ENCODE measurements around the gene PRKAG1.

PRKAG1 gene

DNA sequence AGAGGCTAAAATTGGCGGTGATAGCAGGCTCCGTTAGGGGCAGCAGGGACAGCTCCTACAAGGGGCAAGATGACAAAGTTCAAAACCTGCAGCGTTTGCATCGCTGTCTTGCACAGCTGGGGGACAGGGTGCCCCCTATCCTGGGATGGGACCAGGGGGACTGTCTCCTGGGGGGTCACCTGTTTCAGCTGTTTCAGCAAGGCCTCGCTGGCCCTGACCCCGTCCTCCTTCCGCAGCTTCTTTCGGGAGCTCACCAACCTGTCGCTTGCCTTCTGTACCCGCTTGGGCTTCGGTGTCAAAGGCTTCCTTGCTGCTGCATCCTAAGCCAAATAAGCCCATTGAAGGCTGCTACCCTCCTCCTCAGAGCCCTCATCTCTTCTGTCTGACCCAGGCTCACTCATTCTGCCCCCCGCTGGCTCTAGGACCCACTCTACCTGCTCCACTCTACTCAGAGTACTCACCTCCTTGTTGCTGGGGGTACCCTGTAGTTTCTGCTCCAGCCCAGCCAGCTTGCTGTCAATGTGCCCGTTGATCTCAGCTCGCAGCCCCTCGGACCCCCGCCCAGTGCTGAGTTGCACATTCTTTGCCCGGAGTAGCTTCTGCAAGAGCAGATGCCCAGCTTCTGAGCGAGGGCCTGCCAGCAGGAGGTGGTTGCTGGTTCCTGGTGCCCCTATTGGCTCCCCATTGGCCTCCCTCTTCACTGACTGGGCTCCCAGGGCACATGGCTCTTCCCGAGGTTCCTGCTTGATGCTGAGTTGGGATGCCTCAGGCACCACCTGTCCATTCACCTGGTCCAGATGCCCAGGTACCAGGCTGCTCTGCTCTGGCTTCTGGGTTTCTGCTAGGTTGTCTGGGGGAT, 12.4 kb upstream of the PRKAG1 start:
- no peak for DNase-seq

GRCh38 chr12:49030119-49030518, 11.5 kb upstream of the PRKAG1 start:
- DNase-seq: no peak

GRCh38 chr12:49028666-49029275, 10.2 kb upstream of the PRKAG1 start:
- DNase-seq: no peak

- no peak for DNase-seq
Observed at GRCh38 chr12:49027846-49028555, 9.4 kb upstream of the PRKAG1 start.

- DNase-seq: no peak
Observed at GRCh38 chr12:49026678-49027480, 8.3 kb upstream of the PRKAG1 start.

DNA sequence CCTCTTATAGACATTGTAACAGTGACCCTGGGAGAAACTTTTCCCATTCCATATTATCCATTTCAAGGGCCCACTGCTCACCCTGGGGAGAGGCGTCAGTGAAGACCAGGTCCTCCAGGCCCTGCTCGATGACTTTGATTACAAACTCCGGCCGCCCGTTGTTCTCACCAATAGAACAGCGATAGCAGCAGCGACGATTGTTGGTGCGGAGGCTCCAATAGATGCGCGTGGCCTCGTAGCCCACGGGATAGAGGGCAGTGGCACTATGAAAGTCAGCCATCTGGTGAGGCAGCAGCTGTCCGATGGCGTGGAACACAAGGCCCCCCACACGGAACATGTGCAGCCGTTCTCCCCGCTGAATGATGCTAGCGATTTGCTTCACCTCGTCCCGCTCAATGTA, 7.5 kb upstream of the PRKAG1 start:
- no peak for DNase-seq

DNA sequence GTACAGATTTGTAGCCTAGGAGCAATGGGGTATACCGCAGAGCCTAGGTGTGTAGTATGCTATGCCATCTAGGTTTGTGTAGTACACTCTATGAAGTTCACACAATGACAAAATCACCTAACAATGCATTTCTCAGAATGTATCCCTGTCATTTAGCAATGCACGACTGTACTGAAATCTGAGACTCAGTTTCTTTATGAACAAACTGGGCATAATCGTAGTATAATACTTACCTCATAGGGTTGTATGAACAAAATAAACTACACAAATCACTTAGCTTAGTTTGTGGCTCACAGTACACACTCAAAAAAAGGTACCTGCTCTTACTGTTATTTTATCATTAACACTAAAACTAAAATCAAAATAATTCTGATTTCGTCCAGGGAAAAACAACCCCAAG, 6.9 kb upstream of the PRKAG1 start:
- no peak for DNase-seq

DNA sequence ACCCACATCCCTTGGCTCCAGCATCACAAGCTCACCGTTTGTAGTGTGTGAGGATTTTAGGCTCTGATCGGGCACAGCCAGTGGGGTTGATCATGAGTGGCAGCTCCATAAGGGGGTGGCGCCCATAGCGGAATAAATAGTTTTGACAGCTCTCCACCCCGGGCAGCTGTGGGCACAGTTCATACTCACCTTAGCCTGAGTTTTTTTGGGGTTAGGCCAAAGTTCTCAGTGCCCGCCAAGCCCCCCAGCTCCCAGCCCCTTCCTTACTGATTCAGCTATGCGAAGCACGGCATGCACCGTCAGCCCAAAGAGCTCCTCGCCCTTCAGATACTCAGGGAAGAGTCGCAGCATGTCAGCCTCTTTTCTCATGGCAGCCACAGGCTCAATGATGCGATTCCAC, 6.0 kb upstream of the PRKAG1 start:
- no peak for DNase-seq

GRCh38 chr12:49023812-49024211, 5.2 kb upstream of the PRKAG1 start:
- DNase-seq: no peak

DNA sequence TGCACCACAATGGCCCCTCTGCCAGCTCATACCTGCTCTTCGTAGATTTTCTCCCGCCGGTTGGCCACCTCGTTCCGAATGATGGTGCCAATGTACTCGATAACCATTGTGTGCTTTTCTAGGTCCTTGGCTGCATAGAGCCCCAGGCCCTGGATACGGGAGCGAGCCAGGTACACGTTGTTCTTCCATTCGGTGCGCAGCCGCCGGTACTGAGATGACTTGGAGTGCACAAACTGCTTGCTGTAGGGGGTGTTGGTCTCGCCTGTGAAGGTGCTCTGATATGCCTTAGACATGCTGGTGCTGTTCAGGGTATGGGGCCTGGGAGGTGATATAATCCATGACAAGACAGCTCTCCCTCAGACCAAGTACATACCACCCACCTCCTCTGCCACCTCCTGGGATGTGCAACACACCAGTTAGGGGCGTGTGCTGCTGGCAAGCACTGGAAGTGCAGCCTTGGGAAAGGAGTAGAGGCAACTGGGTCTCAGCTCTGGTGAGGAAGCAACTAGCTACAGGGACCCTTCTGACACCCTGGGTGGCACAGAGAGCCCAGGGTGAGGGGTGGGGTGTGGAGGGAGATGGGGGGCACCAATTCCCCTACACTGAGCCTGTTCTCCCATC, 4.1 kb upstream of the PRKAG1 start:
- no peak for DNase-seq

- DNase-seq: no peak
Observed at GRCh38 chr12:49021292-49021915, 2.8 kb upstream of the PRKAG1 start.

GRCh38 chr12:49020441-49020840, 1.9 kb upstream of the PRKAG1 start:
- DNase-seq: no peak

GRCh38 chr12:49019443-49020324, 1.1 kb upstream of the PRKAG1 start:
- no peak for DNase-seq

DNA sequence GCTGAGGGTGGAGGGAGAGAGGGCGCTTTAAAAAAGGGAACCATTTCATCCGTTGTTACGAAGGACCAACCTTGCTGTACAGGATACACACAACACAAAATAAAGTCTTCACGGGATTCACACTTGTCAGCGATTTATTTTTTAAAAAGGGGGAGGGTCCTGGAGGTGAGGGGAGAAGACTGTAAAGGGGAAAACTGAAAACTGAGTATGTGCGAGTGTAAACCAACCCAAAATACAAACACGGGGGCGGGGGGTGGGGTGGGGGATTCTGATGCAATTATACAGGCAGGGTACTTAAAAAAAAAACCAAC, 499 bp upstream of the PRKAG1 start:
- DNase-seq: no peak

DNA sequence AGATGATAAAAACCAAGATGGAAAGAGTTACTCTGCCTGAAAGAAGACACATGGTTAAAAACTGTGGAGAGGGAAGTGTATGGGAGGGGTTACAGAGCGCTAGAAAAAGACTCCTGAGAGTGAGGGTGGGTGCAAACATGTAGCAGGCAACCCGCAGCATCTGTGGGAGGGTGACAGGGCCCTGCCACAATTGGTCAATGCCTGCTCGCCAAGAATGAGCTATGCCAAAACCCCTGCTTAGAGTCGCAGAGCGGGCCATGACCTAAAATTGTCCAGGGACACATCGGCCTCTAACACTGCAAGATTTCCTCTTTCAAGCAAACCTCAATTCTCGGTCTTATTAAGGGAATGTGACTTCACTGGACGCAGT, 700 bp downstream of the PRKAG1 start:
- DNase-seq: no peak

GRCh38 chr12:49015196-49015595, 3.4 kb downstream of the PRKAG1 start:
- no peak for DNase-seq

DNA sequence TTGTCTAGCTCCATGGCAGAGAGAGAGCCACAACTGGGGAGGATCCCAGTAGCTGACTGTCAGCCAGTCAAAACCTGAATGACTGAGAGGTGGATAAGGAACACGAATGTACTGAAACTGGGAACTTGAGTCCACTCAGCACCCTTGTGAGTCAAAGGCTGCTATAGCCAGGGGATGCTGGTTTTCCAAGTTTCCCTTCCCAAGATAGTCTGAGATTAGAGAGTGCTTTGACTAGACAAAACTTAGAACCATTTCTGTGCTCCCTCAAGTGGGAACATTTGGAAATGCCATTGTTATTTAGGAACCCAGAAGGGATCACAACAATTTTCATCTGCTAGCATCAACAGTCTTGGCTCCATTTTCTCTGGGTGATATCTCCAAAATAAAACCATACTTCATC, 4.0 kb downstream of the PRKAG1 start:
- DNase-seq: no peak

DNA sequence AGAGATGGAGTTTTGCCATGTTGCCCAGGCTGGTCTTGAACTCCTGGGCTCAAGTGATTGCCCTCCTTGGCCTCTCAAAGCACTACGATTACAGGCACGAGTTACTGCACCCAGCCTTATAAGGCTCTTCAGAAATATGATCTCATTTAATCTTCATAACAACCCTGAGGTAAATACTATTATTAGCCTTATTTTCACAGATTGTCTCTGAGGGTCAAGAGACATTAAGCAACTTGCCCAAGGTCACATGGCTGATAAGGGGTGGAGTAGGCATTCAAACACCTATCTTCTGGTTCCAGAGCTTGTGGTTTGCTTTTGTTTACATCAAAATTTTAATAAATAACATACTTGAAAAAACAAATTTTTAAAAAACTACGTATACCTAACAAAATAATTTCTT, 5.1 kb downstream of the PRKAG1 start:
- no peak for DNase-seq

DNA sequence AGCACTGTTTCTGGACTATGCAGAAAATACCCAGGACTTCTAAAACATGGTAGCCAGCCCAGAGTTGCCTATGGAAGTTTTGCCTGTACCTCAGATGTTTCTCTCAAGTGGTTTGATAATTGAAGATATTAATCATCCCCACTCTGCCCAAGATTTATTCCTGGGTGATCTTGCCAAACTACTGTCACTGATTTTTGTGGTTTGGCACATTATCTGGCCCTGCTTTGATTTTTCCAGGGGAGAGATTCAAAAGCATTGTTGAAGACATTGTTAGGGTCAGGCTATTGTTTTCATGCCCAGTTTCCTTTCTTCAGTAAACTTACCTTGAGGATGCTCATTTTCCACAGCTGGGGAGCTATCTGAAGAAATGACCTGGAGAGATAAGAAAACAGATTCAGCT, 5.8 kb downstream of the PRKAG1 start:
- no peak for DNase-seq

GRCh38 chr12:49010092-49010668, 8.4 kb downstream of the PRKAG1 start:
- DNase-seq: no peak

DNA sequence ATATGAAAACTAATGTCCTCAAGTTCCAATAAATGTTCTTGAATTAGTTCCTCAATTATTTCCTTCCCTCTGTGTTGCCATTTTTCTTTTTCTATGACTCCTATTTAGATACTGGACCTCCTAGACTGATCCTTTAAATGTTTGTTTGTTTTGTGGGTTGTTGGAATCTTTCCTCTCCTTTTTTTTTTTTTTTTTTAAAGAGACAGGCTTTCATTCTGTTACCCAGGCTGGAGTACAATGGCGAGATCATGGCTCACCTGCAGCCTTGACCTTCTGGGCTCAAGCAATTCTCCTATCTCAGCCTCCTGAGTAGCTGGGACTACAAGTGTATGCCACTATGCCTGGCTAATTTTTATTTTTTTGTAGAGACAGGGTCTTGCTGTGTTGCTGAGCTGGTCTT, 9.6 kb downstream of the PRKAG1 start:
- no peak for DNase-seq

Data from midbrain (tissue), 1 donor.